GM23248 (cell line): ENCODE data around the gene EIF5B.

Source experiments
- EZH2 ChIP-seq: fragments of 200-600 bp; sonication (generic); IDR thresholded peaks from 2 replicates; pipeline ENCODE4 v1.6.1; 2018; ENCODE audit warnings: antibody characterized with exemption, mild to moderate bottlenecking; ENCODE audit not compliant: insufficient read depth, poor library complexity, severe bottlenecking
- EZH2phosphoT487 ChIP-seq: fragments of 200-600 bp; sonication (generic); IDR thresholded peaks from 2 replicates; pipeline ENCODE4 v1.6.1; 2018; ENCODE audit warnings: antibody characterized with exemption, moderate library complexity, mild to moderate bottlenecking, low read depth; ENCODE audit not compliant: insufficient read depth

DNA sequence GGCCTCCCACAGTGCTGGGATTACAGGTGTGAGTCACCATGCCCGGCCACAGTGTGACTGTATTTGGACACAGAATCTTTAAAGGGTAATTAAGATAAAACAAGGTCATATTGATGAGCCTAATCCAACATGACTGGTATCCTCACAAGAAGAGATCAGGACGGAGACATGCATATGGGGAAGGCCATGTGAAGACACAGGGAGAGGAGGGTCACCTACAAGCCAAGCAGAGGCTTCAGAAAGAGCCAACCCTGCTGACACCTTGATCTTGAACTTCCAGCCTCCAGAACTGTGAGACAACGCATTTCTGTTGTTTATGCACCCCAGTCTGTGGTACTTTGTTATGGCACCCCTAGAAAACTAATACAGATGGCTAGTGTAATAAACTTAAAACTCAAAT, 80.2 kb downstream of the EIF5B start:
- TF ChIP-seq EZH2phosphoT487 (no peak), EZH2 (no peak)
